Nephron (organoid): ENCODE results near the gene PDIA4.
"Not testable (repeated sequence)": the region's sequence is repeated elsewhere in the genome, so short reads cannot be mapped to it uniquely, and the experiment has no call there.

ENCODE experiments used
- H3K27ac Mint-ChIP-seq, 3 experiments: 2 replicates each; pipeline ENCODE4 v1.8.0; 2020; ENCODE audit warnings: mixed read lengths in 3 of 3, mild to moderate bottlenecking in 2 of 3, moderate library complexity in 1 of 3
- H3K27me3 Mint-ChIP-seq: 2 replicates; pipeline ENCODE4 v1.8.0; 2021; ENCODE audit warnings: low read depth, mild to moderate bottlenecking, moderate library complexity, mixed read lengths
- H3K36me3 Mint-ChIP-seq: 2 replicates; pipeline ENCODE4 v1.8.0; 2020; ENCODE audit warnings: low read depth, mixed read lengths
- H3K4me1 Mint-ChIP-seq: 2 replicates; pipeline ENCODE4 v1.8.0; 2020; ENCODE audit warnings: mixed read lengths
- H3K4me3 Mint-ChIP-seq, 3 experiments: 2 replicates each; pipeline ENCODE4 v1.8.0; 2020; ENCODE audit warnings: mild to moderate bottlenecking in 3 of 3, mixed read lengths in 3 of 3, moderate library complexity in 2 of 3
- H3K9me3 Mint-ChIP-seq: 2 replicates; pipeline ENCODE4 v1.8.0; 2020; ENCODE audit warnings: mixed read lengths
- CTCF ChIP-seq, 3 experiments: fragments of 200-600 bp; sonication (generic); IDR thresholded peaks; one replicate each; pipeline ENCODE4 v1.5.0; 2021; ENCODE audit warnings: antibody characterized with exemption in 3 of 3; ENCODE audit not compliant: unreplicated experiment in 3 of 3

PDIA4 gene

GRCh38 chr7:149071641-149072437 is 43.5 kb upstream of the PDIA4 start:
- Mint-ChIP-seq H3K4me3 (no peak overlapping the region), H3K9me3 (no peaks in the 10 kb centered on the region), H3K4me1 (no peaks in the 10 kb centered on the region), H3K36me3 (peaks cover 47% of the 10 kb centered on the region), H3K27me3 (no peaks in the 10 kb centered on the region), H3K27ac (no peak overlapping the region)
- TF ChIP-seq CTCF (IDR thresholded peaks at IDR 0.05; ENCODE audit: unreplicated experiment in 3 of 3) = peak in 1 of 3 experiments; percentile 29

GRCh38 chr7:149071182-149071635 is 42.9 kb upstream of the PDIA4 start:
- Mint-ChIP-seq H3K27ac (no peak overlapping the region), H3K4me1 (no peaks in the 10 kb centered on the region), H3K9me3 (no peaks in the 10 kb centered on the region), H3K4me3 (no peak overlapping the region), H3K36me3 (peaks cover 43% of the 10 kb centered on the region), H3K27me3 (no peaks in the 10 kb centered on the region)
- TF ChIP-seq CTCF (IDR thresholded peaks at IDR 0.05; ENCODE audit: unreplicated experiment in 3 of 3) = no peak

DNA sequence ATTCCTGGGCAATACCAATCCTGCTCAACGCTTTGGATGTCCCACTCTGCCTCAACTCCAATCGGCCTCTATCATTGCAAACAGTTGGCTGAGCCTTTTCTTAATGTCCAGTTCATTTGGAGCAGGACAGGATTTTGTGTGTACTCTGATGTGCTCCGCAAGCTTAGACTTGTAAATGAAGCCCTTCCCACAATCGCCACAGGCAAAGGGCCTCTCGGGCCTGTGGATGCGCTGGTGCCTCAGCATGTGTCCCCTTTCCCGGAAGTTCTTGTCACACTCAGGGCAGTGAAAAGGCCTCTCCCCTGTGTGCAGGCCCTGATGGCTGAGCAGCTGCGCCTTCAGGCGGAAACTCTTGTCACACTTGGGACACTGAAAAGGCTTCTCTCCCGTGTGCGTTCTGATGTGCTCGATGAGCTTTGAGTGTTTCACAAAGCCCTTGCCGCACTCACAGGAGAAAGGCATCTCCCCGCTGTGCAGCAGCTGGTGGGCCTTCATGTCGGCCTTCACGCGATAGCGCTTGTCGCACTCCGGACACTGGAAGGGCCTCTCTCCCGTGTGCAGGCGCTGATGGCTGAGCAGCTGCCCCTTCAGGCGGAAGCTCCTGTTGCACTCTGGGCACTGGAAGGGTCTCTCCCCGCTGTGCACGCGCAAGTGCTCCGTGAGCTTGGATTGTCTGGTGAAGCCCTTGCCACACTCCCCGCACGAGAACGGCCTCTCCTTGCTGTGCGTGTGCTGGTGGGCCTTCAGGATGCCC is 42.2 kb upstream of the PDIA4 start:
- peaks cover 43% of the 10 kb centered on the region for H3K36me3 Mint-ChIP-seq
- no peaks in the 10 kb centered on the region for H3K9me3 Mint-ChIP-seq
- no peak overlapping the region for H3K27ac Mint-ChIP-seq
- H3K27me3 Mint-ChIP-seq = no peaks in the 10 kb centered on the region
- no peak for TF ChIP-seq CTCF (IDR thresholded peaks at IDR 0.05; ENCODE audit: unreplicated experiment in 3 of 3)
- no peaks in the 10 kb centered on the region for H3K4me1 Mint-ChIP-seq
- no peak overlapping the region for H3K4me3 Mint-ChIP-seq

DNA sequence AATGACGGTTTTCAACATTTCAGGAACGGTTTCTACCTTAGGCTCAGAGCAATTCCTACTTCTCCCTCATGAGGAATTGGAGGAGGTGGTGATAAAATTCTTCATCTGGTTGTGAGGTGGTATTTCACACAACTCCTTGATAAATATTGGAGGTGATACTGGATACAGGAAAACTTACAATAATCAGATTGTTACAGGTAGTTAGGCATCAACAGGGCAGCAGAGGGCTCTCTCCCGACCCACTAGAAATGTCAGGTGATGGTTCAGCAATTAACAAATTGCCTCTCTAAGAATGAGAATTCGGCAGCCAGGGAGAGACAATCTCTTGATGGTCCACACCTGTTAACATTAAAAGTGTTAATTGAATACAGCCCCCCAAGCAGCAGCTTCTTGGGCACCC is 39.6 kb upstream of the PDIA4 start:
- no peaks in the 10 kb centered on the region for H3K27me3 Mint-ChIP-seq
- H3K27ac Mint-ChIP-seq = peak overlapping the region; percentile 21 to 62 (median 56)
- TF ChIP-seq CTCF (IDR thresholded peaks at IDR 0.05; ENCODE audit: unreplicated experiment in 3 of 3) = no peak
- peak overlapping the region; percentile 53 to 78 (median 66) for H3K4me3 Mint-ChIP-seq
- H3K36me3 Mint-ChIP-seq = peaks cover 33% of the 10 kb centered on the region
- H3K4me1 Mint-ChIP-seq = peaks cover 5% of the 10 kb centered on the region
- no peaks in the 10 kb centered on the region for H3K9me3 Mint-ChIP-seq

DNA sequence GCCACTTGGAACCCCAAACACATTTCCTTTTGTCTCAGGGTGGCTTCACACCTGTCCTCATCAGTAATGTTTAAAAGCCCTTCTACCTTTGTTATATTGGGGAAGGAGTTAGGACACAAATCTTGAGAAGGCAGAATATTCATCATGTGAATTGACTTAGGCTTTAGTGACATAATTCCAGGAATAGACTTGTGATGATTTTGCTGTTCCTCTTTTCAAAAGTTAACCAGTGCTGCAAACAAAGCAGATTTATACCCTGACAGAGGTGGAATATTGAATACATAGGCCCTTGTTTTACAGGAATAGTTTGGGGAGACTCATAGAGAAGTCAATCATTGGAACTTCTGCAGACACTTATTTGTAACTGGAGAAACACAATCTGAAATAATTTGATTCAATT is 35.2 kb upstream of the PDIA4 start:
- no peaks in the 10 kb centered on the region for H3K27me3 Mint-ChIP-seq
- peak overlapping the region; percentile 37 to 70 (median 51) for H3K27ac Mint-ChIP-seq

GRCh38 chr7:149062217-149062899 is 34.1 kb upstream of the PDIA4 start:
- H3K4me3 Mint-ChIP-seq = peak overlapping the region in 2 of 3 experiments; percentile 53 to 76
- peaks cover 12% of the 10 kb centered on the region for H3K4me1 Mint-ChIP-seq
- H3K27ac Mint-ChIP-seq, H3K36me3 Mint-ChIP-seq, H3K9me3 Mint-ChIP-seq, H3K27me3 Mint-ChIP-seq: not testable (repeated sequence)

More for the DNA sequence above, 35.2 kb upstream of the PDIA4 start:
- H3K36me3 Mint-ChIP-seq = peaks cover 7% of the 10 kb centered on the region
- peak overlapping the region; percentile 64 to 81 (median 76) for H3K4me3 Mint-ChIP-seq
- no peak for TF ChIP-seq CTCF (IDR thresholded peaks at IDR 0.05; ENCODE audit: unreplicated experiment in 3 of 3)
- H3K4me1 Mint-ChIP-seq = peaks cover 12% of the 10 kb centered on the region
- no peaks in the 10 kb centered on the region for H3K9me3 Mint-ChIP-seq
